Neural cell (in vitro differentiated cells): ENCODE results near the gene FKBP1A.

Experiments
- CTCF ChIP-seq: fragments of 450-650 bp; IDR thresholded peaks from 2 replicates; pipeline ENCODE4 v1.5.1; 2014; ENCODE audit warnings: antibody characterized with exemption, mild to moderate bottlenecking, moderate library complexity; ENCODE audit not compliant: poor library complexity, severe bottlenecking
- EZH2 ChIP-seq: fragments of 200-600, 300-800 bp; shearing (Covaris generic), sonication (generic); IDR thresholded peaks from 2 replicates; pipeline ENCODE4 v1.6.1; 2014; ENCODE audit warnings: antibody characterized with exemption, low read length, borderline replicate concordance, mild to moderate bottlenecking; ENCODE audit not compliant: insufficient read depth, poor library complexity, severe bottlenecking
- RAD21 ChIP-seq: fragments of 450-650 bp; conservative IDR thresholded peaks from 2 replicates; pipeline ENCODE4 v1.6.1; 2014; ENCODE audit warnings: antibody characterized with exemption, mild to moderate bottlenecking, moderate library complexity

- TF ChIP-seq CTCF, result no peak
- no peak for TF ChIP-seq RAD21
- TF ChIP-seq EZH2, result no peak
These were observed 22.9 kb downstream of the FKBP1A start for GRCh38 chr20:1369970-1370369.
